Breast epithelium (tissue), 3 donors: ENCODE results near the gene SLCO1B3.

Source experiments
- POLR2A ChIP-seq: fragments of 450-650 bp; IDR thresholded peaks from one replicate; pipeline ENCODE4 v1.6.1; 2016; ENCODE audit warnings: antibody characterized with exemption, mild to moderate bottlenecking, moderate library complexity
- TF ChIP-seq, protein P1 (sequence below), 3 donors: fragments of 450-650 bp; IDR thresholded peaks; one replicate each; pipeline ENCODE4 v1.5.1; 2016 to 2017; ENCODE audit warnings: antibody characterized with exemption in 3 of 3, mild to moderate bottlenecking in 3 of 3, moderate library complexity in 3 of 3

GRCh38 chr12:20852649-20853048, 42.1 kb downstream of the SLCO1B3 start:
- TF ChIP-seq, protein P1, sequence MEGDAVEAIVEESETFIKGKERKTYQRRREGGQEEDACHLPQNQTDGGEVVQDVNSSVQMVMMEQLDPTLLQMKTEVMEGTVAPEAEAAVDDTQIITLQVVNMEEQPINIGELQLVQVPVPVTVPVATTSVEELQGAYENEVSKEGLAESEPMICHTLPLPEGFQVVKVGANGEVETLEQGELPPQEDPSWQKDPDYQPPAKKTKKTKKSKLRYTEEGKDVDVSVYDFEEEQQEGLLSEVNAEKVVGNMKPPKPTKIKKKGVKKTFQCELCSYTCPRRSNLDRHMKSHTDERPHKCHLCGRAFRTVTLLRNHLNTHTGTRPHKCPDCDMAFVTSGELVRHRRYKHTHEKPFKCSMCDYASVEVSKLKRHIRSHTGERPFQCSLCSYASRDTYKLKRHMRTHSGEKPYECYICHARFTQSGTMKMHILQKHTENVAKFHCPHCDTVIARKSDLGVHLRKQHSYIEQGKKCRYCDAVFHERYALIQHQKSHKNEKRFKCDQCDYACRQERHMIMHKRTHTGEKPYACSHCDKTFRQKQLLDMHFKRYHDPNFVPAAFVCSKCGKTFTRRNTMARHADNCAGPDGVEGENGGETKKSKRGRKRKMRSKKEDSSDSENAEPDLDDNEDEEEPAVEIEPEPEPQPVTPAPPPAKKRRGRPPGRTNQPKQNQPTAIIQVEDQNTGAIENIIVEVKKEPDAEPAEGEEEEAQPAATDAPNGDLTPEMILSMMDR (IDR thresholded peaks at IDR 0.05), result no peak
- TF ChIP-seq POLR2A, result no peak
